Thyroid gland (tissue), 4 donors: Measurements from ENCODE around the gene CHRD.

ENCODE experiments used
- POLR2A ChIP-seq, 2 donors: fragments of 450-650 bp; IDR thresholded peaks; one replicate each; pipeline ENCODE4 v1.6.1; 2017; ENCODE audit warnings: antibody characterized with exemption in 2 of 2, mild to moderate bottlenecking in 2 of 2, moderate library complexity in 1 of 2
- TF ChIP-seq, protein P1 (sequence below), 6 experiments: fragments of 200-600 bp in 3 of 6; fragments of 450-650 bp in 3 of 6; sonication (generic) in 3 of 6; IDR thresholded peaks; one replicate each; pipeline ENCODE4 v1.5.1; 2016 to 2019; ENCODE audit warnings: antibody characterized with exemption in 6 of 6, mild to moderate bottlenecking in 2 of 6, inconsistent platforms in 1 of 6, moderate library complexity in 1 of 6

DNA sequence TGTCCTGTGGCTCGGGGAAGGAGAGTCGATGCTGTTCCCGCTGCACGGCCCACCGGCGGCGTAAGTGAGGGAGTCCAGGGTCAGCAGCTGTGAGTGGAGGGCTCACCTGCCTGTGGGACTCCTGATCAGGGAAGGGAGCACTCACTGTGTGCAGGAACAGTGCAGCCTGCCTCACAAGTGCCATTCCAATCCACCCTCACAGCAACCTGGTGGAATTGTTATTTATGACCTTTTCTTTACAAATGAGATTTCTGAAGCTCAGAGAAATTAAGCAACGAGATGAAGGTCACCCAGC, 9.0 kb downstream of the CHRD start:
- TF ChIP-seq, protein P1, sequence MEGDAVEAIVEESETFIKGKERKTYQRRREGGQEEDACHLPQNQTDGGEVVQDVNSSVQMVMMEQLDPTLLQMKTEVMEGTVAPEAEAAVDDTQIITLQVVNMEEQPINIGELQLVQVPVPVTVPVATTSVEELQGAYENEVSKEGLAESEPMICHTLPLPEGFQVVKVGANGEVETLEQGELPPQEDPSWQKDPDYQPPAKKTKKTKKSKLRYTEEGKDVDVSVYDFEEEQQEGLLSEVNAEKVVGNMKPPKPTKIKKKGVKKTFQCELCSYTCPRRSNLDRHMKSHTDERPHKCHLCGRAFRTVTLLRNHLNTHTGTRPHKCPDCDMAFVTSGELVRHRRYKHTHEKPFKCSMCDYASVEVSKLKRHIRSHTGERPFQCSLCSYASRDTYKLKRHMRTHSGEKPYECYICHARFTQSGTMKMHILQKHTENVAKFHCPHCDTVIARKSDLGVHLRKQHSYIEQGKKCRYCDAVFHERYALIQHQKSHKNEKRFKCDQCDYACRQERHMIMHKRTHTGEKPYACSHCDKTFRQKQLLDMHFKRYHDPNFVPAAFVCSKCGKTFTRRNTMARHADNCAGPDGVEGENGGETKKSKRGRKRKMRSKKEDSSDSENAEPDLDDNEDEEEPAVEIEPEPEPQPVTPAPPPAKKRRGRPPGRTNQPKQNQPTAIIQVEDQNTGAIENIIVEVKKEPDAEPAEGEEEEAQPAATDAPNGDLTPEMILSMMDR (IDR thresholded peaks at IDR 0.05) = no peak
- no peak for TF ChIP-seq POLR2A (IDR thresholded peaks at IDR 0.05)
